ENCODE results near the gene GPC4. TPM values are rescaled to one million over a fixed set of nuclear protein-coding genes. Genes with fewer than 3 reads are reported as not detected.

Gene GPC4
- total RNA-seq, 1 donor from 2014 or later: 49.1 TPM

- Histone ChIP-seq H3K27ac (ENCODE audit: low read depth, low read length) (no peak overlapping the region), H3K9ac (ENCODE audit: low read depth in 1 of 3, low read length in 3 of 3) (no peak overlapping the region), H3K4me1 (ENCODE audit: control insufficient read depth in 3 of 3, insufficient read depth in 3 of 3, low read length in 3 of 3) (peaks cover 8 to 22% (median 18%) of the 10 kb centered on the region in 3 donors), H3K4me3 (ENCODE audit: low read length in 3 of 3) (no peak overlapping the region), H3K36me3 (ENCODE audit: control insufficient read depth in 3 of 3, insufficient read depth in 3 of 3, low read length in 3 of 3) (no peaks in the 10 kb centered on the region), H3K27me3 (ENCODE audit: control insufficient read depth in 3 of 3, insufficient read depth in 3 of 3, low read length in 3 of 3) (no peaks in the 10 kb centered on the region), H3K9me3 (ENCODE audit: control insufficient read depth in 3 of 3, low read length in 3 of 3) (no peaks in the 10 kb centered on the region)
These were observed 41.8 kb downstream of the GPC4 start for GRCh38 chrX:133373386-133374079.

GRCh38 chrX:133370696-133371275, 44.5 kb downstream of the GPC4 start:
- H3K4me1 ChIP-seq (ENCODE audit: control insufficient read depth in 3 of 3, insufficient read depth in 3 of 3, low read length in 3 of 3): peaks cover 7 to 9% (median 9%) of the 10 kb centered on the region in 3 donors
- H3K9ac ChIP-seq (ENCODE audit: low read depth in 1 of 3, low read length in 3 of 3): no peak overlapping the region
- no peaks in the 10 kb centered on the region for H3K9me3 ChIP-seq (ENCODE audit: control insufficient read depth in 3 of 3, low read length in 3 of 3)
- H3K27me3 ChIP-seq (ENCODE audit: control insufficient read depth in 3 of 3, insufficient read depth in 3 of 3, low read length in 3 of 3): no peaks in the 10 kb centered on the region
- H3K36me3 ChIP-seq (ENCODE audit: control insufficient read depth in 3 of 3, insufficient read depth in 3 of 3, low read length in 3 of 3): no peaks in the 10 kb centered on the region
- no peak overlapping the region for H3K27ac ChIP-seq (ENCODE audit: low read depth, low read length)
- H3K4me3 ChIP-seq (ENCODE audit: low read length in 3 of 3): no peak overlapping the region

- no peak overlapping the region for H3K4me3 ChIP-seq (ENCODE audit: low read length in 3 of 3)
- H3K9ac ChIP-seq (ENCODE audit: low read depth in 1 of 3, low read length in 3 of 3): no peak overlapping the region
- H3K27me3 ChIP-seq (ENCODE audit: control insufficient read depth in 3 of 3, insufficient read depth in 3 of 3, low read length in 3 of 3): no peaks in the 10 kb centered on the region
- H3K27ac ChIP-seq (ENCODE audit: low read depth, low read length): no peak overlapping the region
- no peaks in the 10 kb centered on the region for H3K9me3 ChIP-seq (ENCODE audit: control insufficient read depth in 3 of 3, low read length in 3 of 3)
- H3K4me1 ChIP-seq (ENCODE audit: control insufficient read depth in 3 of 3, insufficient read depth in 3 of 3, low read length in 3 of 3): peaks cover 4 to 12% (median 9%) of the 10 kb centered on the region in 3 donors
- H3K36me3 ChIP-seq (ENCODE audit: control insufficient read depth in 3 of 3, insufficient read depth in 3 of 3, low read length in 3 of 3): no peaks in the 10 kb centered on the region
These were observed 46.2 kb downstream of the GPC4 start for GRCh38 chrX:133369065-133369464.

GRCh38 chrX:133366735-133367134, 48.6 kb downstream of the GPC4 start:
- H3K4me1 ChIP-seq (ENCODE audit: control insufficient read depth in 3 of 3, insufficient read depth in 3 of 3, low read length in 3 of 3): peaks cover 0 to 12% (median 9%) of the 10 kb centered on the region in 3 donors
- H3K9me3 ChIP-seq (ENCODE audit: control insufficient read depth in 3 of 3, low read length in 3 of 3): no peaks in the 10 kb centered on the region
- no peak overlapping the region for H3K9ac ChIP-seq (ENCODE audit: low read depth in 1 of 3, low read length in 3 of 3)
- H3K36me3 ChIP-seq (ENCODE audit: control insufficient read depth in 3 of 3, insufficient read depth in 3 of 3, low read length in 3 of 3): no peaks in the 10 kb centered on the region
- no peaks in the 10 kb centered on the region for H3K27me3 ChIP-seq (ENCODE audit: control insufficient read depth in 3 of 3, insufficient read depth in 3 of 3, low read length in 3 of 3)
- H3K27ac ChIP-seq (ENCODE audit: low read depth, low read length): no peak overlapping the region
- H3K4me3 ChIP-seq (ENCODE audit: low read length in 3 of 3): no peak overlapping the region

- Histone ChIP-seq H3K9ac (ENCODE audit: low read depth in 1 of 3, low read length in 3 of 3) (no peak overlapping the region), H3K9me3 (ENCODE audit: control insufficient read depth in 3 of 3, low read length in 3 of 3) (no peaks in the 10 kb centered on the region), H3K4me1 (ENCODE audit: control insufficient read depth in 3 of 3, insufficient read depth in 3 of 3, low read length in 3 of 3) (peaks cover 0 to 12% (median 9%) of the 10 kb centered on the region in 3 donors)
These were observed 49.2 kb downstream of the GPC4 start for GRCh38 chrX:133365871-133366611.

GRCh38 chrX:133364865-133365264, 50.4 kb downstream of the GPC4 start:
- Histone ChIP-seq H3K4me1 (ENCODE audit: control insufficient read depth in 3 of 3, insufficient read depth in 3 of 3, low read length in 3 of 3) (peaks cover 0 to 12% (median 6%) of the 10 kb centered on the region in 3 donors), H3K36me3 (ENCODE audit: control insufficient read depth in 3 of 3, insufficient read depth in 3 of 3, low read length in 3 of 3) (no peaks in the 10 kb centered on the region), H3K27ac (ENCODE audit: low read depth, low read length) (no peak overlapping the region), H3K4me3 (ENCODE audit: low read length in 3 of 3) (no peak overlapping the region), H3K9me3 (ENCODE audit: control insufficient read depth in 3 of 3, low read length in 3 of 3) (no peaks in the 10 kb centered on the region), H3K9ac (ENCODE audit: low read depth in 1 of 3, low read length in 3 of 3) (no peak overlapping the region), H3K27me3 (ENCODE audit: control insufficient read depth in 3 of 3, insufficient read depth in 3 of 3, low read length in 3 of 3) (no peaks in the 10 kb centered on the region)

More at GRCh38 chrX:133365871-133366611, 49.2 kb downstream of the GPC4 start:
- Histone ChIP-seq H3K27me3 (ENCODE audit: control insufficient read depth in 3 of 3, insufficient read depth in 3 of 3, low read length in 3 of 3) (no peaks in the 10 kb centered on the region), H3K27ac (ENCODE audit: low read depth, low read length) (no peak overlapping the region), H3K4me3 (ENCODE audit: low read length in 3 of 3) (no peak overlapping the region), H3K36me3 (ENCODE audit: control insufficient read depth in 3 of 3, insufficient read depth in 3 of 3, low read length in 3 of 3) (no peaks in the 10 kb centered on the region)

GRCh38 chrX:133364196-133364595, 51.1 kb downstream of the GPC4 start:
- Histone ChIP-seq H3K27me3 (ENCODE audit: control insufficient read depth in 3 of 3, insufficient read depth in 3 of 3, low read length in 3 of 3) (no peaks in the 10 kb centered on the region), H3K36me3 (ENCODE audit: control insufficient read depth in 3 of 3, insufficient read depth in 3 of 3, low read length in 3 of 3) (no peaks in the 10 kb centered on the region), H3K4me1 (ENCODE audit: control insufficient read depth in 3 of 3, insufficient read depth in 3 of 3, low read length in 3 of 3) (peaks cover 0 to 12% (median 6%) of the 10 kb centered on the region in 3 donors), H3K9me3 (ENCODE audit: control insufficient read depth in 3 of 3, low read length in 3 of 3) (no peaks in the 10 kb centered on the region), H3K9ac (ENCODE audit: low read depth in 1 of 3, low read length in 3 of 3) (no peak overlapping the region), H3K27ac (ENCODE audit: low read depth, low read length) (no peak overlapping the region), H3K4me3 (ENCODE audit: low read length in 3 of 3) (no peak overlapping the region)

- Histone ChIP-seq H3K27ac (ENCODE audit: low read depth, low read length) (no peak overlapping the region), H3K9me3 (ENCODE audit: control insufficient read depth in 3 of 3, low read length in 3 of 3) (no peaks in the 10 kb centered on the region), H3K9ac (ENCODE audit: low read depth in 1 of 3, low read length in 3 of 3) (no peak overlapping the region), H3K27me3 (ENCODE audit: control insufficient read depth in 3 of 3, insufficient read depth in 3 of 3, low read length in 3 of 3) (no peaks in the 10 kb centered on the region), H3K4me1 (ENCODE audit: control insufficient read depth in 3 of 3, insufficient read depth in 3 of 3, low read length in 3 of 3) (peaks cover 0 to 12% (median 6%) of the 10 kb centered on the region in 3 donors), H3K4me3 (ENCODE audit: low read length in 3 of 3) (no peak overlapping the region), H3K36me3 (ENCODE audit: control insufficient read depth in 3 of 3, insufficient read depth in 3 of 3, low read length in 3 of 3) (no peaks in the 10 kb centered on the region)
These were observed 52.8 kb downstream of the GPC4 start for GRCh38 chrX:133362538-133362937.

GRCh38 chrX:133359466-133359865, 55.8 kb downstream of the GPC4 start:
- Histone ChIP-seq H3K4me3 (ENCODE audit: low read length in 3 of 3) (no peak overlapping the region), H3K27me3 (ENCODE audit: control insufficient read depth in 3 of 3, insufficient read depth in 3 of 3, low read length in 3 of 3) (no peaks in the 10 kb centered on the region), H3K9me3 (ENCODE audit: control insufficient read depth in 3 of 3, low read length in 3 of 3) (no peaks in the 10 kb centered on the region), H3K36me3 (ENCODE audit: control insufficient read depth in 3 of 3, insufficient read depth in 3 of 3, low read length in 3 of 3) (no peaks in the 10 kb centered on the region), H3K9ac (ENCODE audit: low read depth in 1 of 3, low read length in 3 of 3) (no peak overlapping the region), H3K27ac (ENCODE audit: low read depth, low read length) (no peak overlapping the region), H3K4me1 (ENCODE audit: control insufficient read depth in 3 of 3, insufficient read depth in 3 of 3, low read length in 3 of 3) (peaks cover 0 to 3% (median 0%) of the 10 kb centered on the region in 3 donors)

GRCh38 chrX:133353233-133353632, 62.1 kb downstream of the GPC4 start:
- Histone ChIP-seq H3K9me3 (ENCODE audit: control insufficient read depth in 3 of 3, low read length in 3 of 3) (no peaks in the 10 kb centered on the region), H3K27me3 (ENCODE audit: control insufficient read depth in 3 of 3, insufficient read depth in 3 of 3, low read length in 3 of 3) (no peaks in the 10 kb centered on the region), H3K4me1 (ENCODE audit: control insufficient read depth in 3 of 3, insufficient read depth in 3 of 3, low read length in 3 of 3) (peaks cover 0 to 2% (median 0%) of the 10 kb centered on the region in 3 donors), H3K9ac (ENCODE audit: low read depth in 1 of 3, low read length in 3 of 3) (no peak overlapping the region), H3K4me3 (ENCODE audit: low read length in 3 of 3) (no peak overlapping the region), H3K27ac (ENCODE audit: low read depth, low read length) (no peak overlapping the region), H3K36me3 (ENCODE audit: control insufficient read depth in 3 of 3, insufficient read depth in 3 of 3, low read length in 3 of 3) (no peaks in the 10 kb centered on the region)

Data from skeletal muscle tissue (tissue), 4 donors.